K562 (cell line): Measurements from ENCODE around the gene KCTD15. TPM values are rescaled to one million over a fixed set of nuclear protein-coding genes. Genes with fewer than 3 reads are reported as not detected.
A peak's percentile ranks its signal among the peaks of the same experiment; 100 is the strongest.

ENCODE experiments used
- AFF1 ChIP-seq, 2 experiments: fragments of 450-650 bp; IDR thresholded peaks; 2 replicates each; pipeline ENCODE4 v1.6.1; 2018; ENCODE audit warnings: mild to moderate bottlenecking in 2 of 2, low read depth in 1 of 2; ENCODE audit not compliant: partially characterized antibody in 2 of 2
- HDAC3 ChIP-seq: fragments of 450-650 bp; IDR thresholded peaks from 2 replicates; pipeline ENCODE4 v1.6.1; 2018; ENCODE audit warnings: borderline replicate concordance, mild to moderate bottlenecking, moderate library complexity; ENCODE audit not compliant: partially characterized antibody
- HIVEP1 ChIP-seq: fragments of 250-450 bp; sonication (Bioruptor Pico); IDR thresholded peaks from 2 replicates; pipeline ENCODE4 v1.4.0; 2020; ENCODE audit warnings: mild to moderate bottlenecking
- MAX ChIP-seq: sonication (generic); formaldehyde crosslinking; IDR thresholded peaks from 2 replicates; pipeline ENCODE4 v1.9.0; 2022; ENCODE audit warnings: mild to moderate bottlenecking, missing genetic modification reagents
- MCM3 ChIP-seq: fragments of 450-650 bp; IDR thresholded peaks from 2 replicates; pipeline ENCODE4 v1.6.1; 2016
- NCOA1 ChIP-seq: fragments of 450-650 bp; IDR thresholded peaks from 2 replicates; pipeline ENCODE4 v1.6.1; 2016; ENCODE audit warnings: low read depth
- NR1H2 ChIP-seq: sonication (generic); formaldehyde crosslinking; IDR thresholded peaks from 2 replicates; pipeline ENCODE4 v1.4.0; 2020; ENCODE audit warnings: mild to moderate bottlenecking, missing genetic modification reagents
- RAD21 ChIP-seq, 2 experiments: fragments of 250-450 bp in 1 of 2; fragments of 450-650 bp in 1 of 2; sonication (Bioruptor Pico) in 1 of 2; formaldehyde crosslinking in 1 of 2; IDR thresholded peaks in 1 of 2; conservative IDR thresholded peaks in 1 of 2; 2 replicates each; pipeline versions ENCODE4 v1.4.0 to v1.8.0; 2020 to 2022; ENCODE audit warnings: mild to moderate bottlenecking in 2 of 2, moderate library complexity in 1 of 2
- RB1 ChIP-seq: fragments of 450-650 bp; IDR thresholded peaks from 2 replicates; pipeline ENCODE4 v1.6.1; 2017; ENCODE audit warnings: low read depth, mild to moderate bottlenecking
- REST ChIP-seq, 2 experiments: fragments of 450-650 bp; formaldehyde crosslinking in 1 of 2; IDR thresholded peaks; 2 replicates each; pipeline versions ENCODE4 v1.4.0 to v1.6.1; 2014 to 2020; ENCODE audit warnings: mild to moderate bottlenecking in 2 of 2, borderline replicate concordance in 1 of 2, low read depth in 1 of 2
- SNAPC5 ChIP-seq: fragments of 250-450 bp; sonication (Bioruptor Pico); IDR thresholded peaks from 2 replicates; pipeline ENCODE4 v1.8.0; 2021; ENCODE audit warnings: moderate library complexity, mild to moderate bottlenecking, inconsistent platforms
- TEAD2 ChIP-seq: fragments of 450-650 bp; IDR thresholded peaks from 2 replicates; pipeline ENCODE4 v1.6.1; 2016; ENCODE audit warnings: missing genetic modification characterization, control low read depth, missing compliant biosample characterization
- ZNF134 ChIP-seq: fragments of 250-450 bp; sonication (Bioruptor Pico); conservative IDR thresholded peaks from 2 replicates; pipeline ENCODE4 v1.4.0; 2020
- ZNF175 ChIP-seq: fragments of 200-800 bp; sonication (Bioruptor generic); IDR thresholded peaks from 2 replicates; pipeline ENCODE4 v1.6.1; 2016; ENCODE audit warnings: low read depth, mild to moderate bottlenecking, missing genetic modification characterization, missing compliant biosample characterization
- ZNF511 ChIP-seq: sonication (generic); formaldehyde crosslinking; IDR thresholded peaks from 2 replicates; pipeline ENCODE4 v1.8.0; 2022; ENCODE audit warnings: mild to moderate bottlenecking, missing genetic modification reagents
- polyA plus RNA-seq, 8 experiments: library from polyadenylated mRNA; depleted of rRNA in 4 of 8; stranded (reverse) in 5 of 8; unstranded in 3 of 8; fragments of >200 nt; fragmentation: Nextera tagmentation in 2 of 8; fragmentation: Illumina TruSeq in 1 of 8; extraction: Ambion mirVana in 2 of 8; extraction: Trizol in 1 of 8; gene quantifications; 2 replicates each; pipeline versions ENCODE4 v1.2.1 to v1.2.3, GENCODE V29; 2011 to 2014; ENCODE audit warnings: inconsistent platforms in 1 of 8, missing spikeins in 1 of 8
- total RNA-seq, 7 experiments: library from RNA; depleted of rRNA in 6 of 7; stranded (reverse); fragments of >200 nt in 6 of 7; fragmentation: Illumina TruSeq in 2 of 7; extraction: Trizol in 2 of 7; gene quantifications; 2 replicates each; pipeline versions ENCODE4 v1.2.1 to v1.2.3, GENCODE V29; 2011 to 2021; ENCODE audit warnings: low replicate concordance in 1 of 7

KCTD15 gene
- total and polyA plus RNA-seq, 9 of the 15 experiments (the other 6 are each of a cell fraction or from before 2014, with no cell fraction given): 1.7 to 49.0 (median 11.8) TPM

DNA sequence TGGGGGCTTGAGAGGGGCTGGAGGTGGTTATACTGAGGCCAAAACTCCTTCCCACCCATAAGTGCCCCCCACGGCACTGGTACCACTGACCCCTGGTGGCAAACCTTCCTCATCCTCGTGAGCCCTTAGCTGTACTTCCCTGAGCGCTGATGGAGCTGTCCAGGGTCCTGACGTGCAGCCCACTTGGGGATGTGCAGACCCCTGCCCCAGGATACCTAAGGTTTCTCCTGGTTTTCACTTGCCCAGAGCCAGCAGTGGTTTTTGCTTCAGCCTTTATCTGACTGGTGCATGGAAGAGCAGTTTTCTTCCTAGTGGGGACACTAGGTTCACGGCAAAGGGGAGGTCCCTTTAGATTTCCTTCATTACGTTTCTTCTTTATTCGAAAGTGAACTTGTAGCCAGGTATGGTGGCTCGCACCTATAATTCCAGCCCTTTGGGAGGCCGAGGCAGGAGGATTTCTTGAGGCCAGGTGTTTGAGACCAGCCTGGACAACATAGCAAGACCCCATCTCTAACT is 28.7 kb upstream of the KCTD15 start (continued):
- peak; percentile 99 for TF ChIP-seq REST (IDR thresholded peaks at IDR 0.05; ENCODE audit: borderline replicate concordance)
- peak; percentile 96 for TF ChIP-seq REST (CRISPR knock-in tag; IDR thresholded peaks at IDR 0.05; ENCODE audit: low read depth)
- 0 out of 2 replicates have a peak, but pooled peaks have one; percentile 22 for TF ChIP-seq RB1
- TF ChIP-seq MAX (CRISPR knock-in tag): no peak
- TF ChIP-seq ZNF175 (CRISPR knock-in tag): no peak
- TF ChIP-seq ZNF134 (CRISPR knock-in tag): no peak
- TF ChIP-seq TEAD2: no peak
- TF ChIP-seq HDAC3: no peak
- peak in 1 of 2 experiments; percentile 40; a peak in 2 of 4 replicates for TF ChIP-seq RAD21 (CRISPR knock-in tag; conservative IDR thresholded peaks at IDR 0.05 in 1 of 2, IDR thresholded peaks at IDR 0.05 in 1 of 2)
- peak in 1 of 2 experiments; percentile 55 for TF ChIP-seq AFF1 (IDR thresholded peaks at IDR 0.05; ENCODE audit: low read depth in 1 of 2, partially characterized antibody in 2 of 2)
- no peak for TF ChIP-seq HIVEP1
- TF ChIP-seq SNAPC5: no peak
- peak; percentile 64 for TF ChIP-seq ZNF511 (CRISPR knock-in tag)
- no peak for TF ChIP-seq MCM3
- 0 out of 2 replicates have a peak, but pooled peaks have one; percentile 30 for TF ChIP-seq NCOA1
- TF ChIP-seq NR1H2: no peak
